Fibroblast of mammary gland (primary cell): ENCODE results near the gene ARHGAP35.
A peak's percentile ranks its signal among the peaks of the same experiment; 100 is the strongest.
"Not testable (repeated sequence)": the region's sequence is repeated elsewhere in the genome, so short reads cannot be mapped to it uniquely, and the experiment has no call there.

Experiments used
- DNase-seq: peaks from one replicate; pipeline ENCODE4 v3.0.0-alpha.2; 2010; ENCODE audit warnings: low read depth
- H3K4me3 ChIP-seq: 2 replicates; pipeline ENCODE4 v1.5.1; 2011; ENCODE audit warnings: low read depth, mild to moderate bottlenecking, low read length, moderate library complexity; ENCODE audit not compliant: control insufficient read depth
- TF ChIP-seq, protein P1 (sequence below): conservative IDR thresholded peaks from 2 replicates; pipeline ENCODE4 v1.5.1; 2011; ENCODE audit warnings: low read depth, low read length, inconsistent platforms; ENCODE audit not compliant: control insufficient read depth, insufficient read depth

Gene ARHGAP35

DNA sequence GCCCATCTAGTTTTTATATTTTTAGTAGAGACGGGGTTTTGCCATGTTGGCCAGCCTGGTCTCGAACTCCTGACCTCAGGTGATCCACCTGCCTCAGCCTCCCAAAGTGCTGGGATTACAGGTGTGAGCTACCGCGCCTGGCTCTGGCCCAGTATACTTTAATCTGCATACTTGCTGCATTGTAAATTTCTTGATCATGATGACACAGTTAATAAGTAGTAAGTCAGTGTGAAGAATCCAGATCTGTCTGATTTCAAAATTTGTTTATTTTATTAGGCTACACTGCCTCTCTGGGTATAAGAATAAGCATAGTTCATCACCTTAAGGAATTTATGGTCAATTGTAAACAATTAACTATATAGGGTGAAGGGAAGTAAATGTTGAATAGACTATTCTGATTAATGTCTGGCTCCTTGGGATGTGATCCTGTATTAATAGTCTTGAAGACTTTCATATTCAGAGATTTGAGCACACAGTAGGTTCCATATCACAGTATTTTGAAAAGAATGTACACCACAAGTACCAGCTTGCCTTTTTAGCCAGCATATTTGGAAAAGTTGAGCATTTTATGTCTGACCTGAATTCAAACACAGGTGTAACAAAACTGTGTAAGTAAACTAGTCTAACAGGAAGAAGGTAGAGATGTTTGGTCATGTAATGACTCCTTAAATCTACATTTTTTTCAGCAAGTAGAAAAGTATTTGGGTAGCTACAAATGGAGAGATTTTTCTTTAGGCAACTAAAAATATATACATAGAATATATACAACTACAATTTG lies 7.4 kb downstream of the ARHGAP35 start:
- TF ChIP-seq, protein P1, sequence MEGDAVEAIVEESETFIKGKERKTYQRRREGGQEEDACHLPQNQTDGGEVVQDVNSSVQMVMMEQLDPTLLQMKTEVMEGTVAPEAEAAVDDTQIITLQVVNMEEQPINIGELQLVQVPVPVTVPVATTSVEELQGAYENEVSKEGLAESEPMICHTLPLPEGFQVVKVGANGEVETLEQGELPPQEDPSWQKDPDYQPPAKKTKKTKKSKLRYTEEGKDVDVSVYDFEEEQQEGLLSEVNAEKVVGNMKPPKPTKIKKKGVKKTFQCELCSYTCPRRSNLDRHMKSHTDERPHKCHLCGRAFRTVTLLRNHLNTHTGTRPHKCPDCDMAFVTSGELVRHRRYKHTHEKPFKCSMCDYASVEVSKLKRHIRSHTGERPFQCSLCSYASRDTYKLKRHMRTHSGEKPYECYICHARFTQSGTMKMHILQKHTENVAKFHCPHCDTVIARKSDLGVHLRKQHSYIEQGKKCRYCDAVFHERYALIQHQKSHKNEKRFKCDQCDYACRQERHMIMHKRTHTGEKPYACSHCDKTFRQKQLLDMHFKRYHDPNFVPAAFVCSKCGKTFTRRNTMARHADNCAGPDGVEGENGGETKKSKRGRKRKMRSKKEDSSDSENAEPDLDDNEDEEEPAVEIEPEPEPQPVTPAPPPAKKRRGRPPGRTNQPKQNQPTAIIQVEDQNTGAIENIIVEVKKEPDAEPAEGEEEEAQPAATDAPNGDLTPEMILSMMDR = no peak
- H3K4me3 ChIP-seq = no peak overlapping the region
- DNase-seq = no peak

DNA sequence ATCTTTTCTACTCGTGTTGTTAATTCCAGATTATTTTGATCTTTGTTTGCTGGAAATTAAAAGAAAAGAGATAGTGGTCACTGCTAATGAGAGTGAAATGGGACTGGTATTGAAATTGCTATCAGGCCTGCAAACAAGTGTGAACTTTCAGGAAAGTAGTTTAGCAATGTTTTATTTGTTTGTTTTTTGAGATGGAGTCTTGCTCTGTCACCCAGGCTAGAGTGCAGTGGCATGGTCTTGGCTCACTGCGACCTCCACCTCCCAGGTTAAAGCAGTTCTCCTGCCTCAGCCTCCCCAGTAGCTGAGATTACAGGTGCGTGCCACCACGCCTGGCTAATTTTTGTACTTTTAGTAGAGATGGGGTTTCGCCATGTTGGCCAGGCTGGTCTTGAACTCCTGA lies 10.4 kb downstream of the ARHGAP35 start:
- DNase-seq, H3K4me3 ChIP-seq: not testable (repeated sequence)

- no peak for DNase-seq
- H3K4me3 ChIP-seq = no peak overlapping the region
- TF ChIP-seq, protein P1 = no peak
Measured at GRCh38 chr19:46872967-46873366, 12.2 kb downstream of the ARHGAP35 start.

GRCh38 chr19:46875234-46875633 lies 14.4 kb downstream of the ARHGAP35 start:
- no peak for DNase-seq
- TF ChIP-seq, protein P1 = no peak
- H3K4me3 ChIP-seq = no peak overlapping the region

DNA sequence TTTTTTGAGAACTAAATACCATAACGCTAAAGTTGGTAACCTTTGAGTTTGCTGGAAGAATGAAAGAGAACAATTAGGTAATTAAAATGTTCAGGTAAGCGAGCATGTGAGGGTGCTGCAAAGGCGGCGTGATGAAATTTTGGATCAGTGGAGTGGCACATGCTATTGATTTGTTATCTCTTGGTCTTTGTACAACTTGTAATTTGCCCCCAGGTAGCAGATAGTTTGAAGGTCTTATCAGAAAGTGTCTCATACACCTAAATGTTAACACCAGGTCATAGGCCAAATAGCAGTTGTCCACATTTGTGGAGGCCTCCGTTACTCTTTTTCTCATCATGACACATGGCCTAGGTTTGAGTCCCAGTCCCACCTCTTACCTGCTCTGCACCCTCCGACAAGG lies 14.9 kb downstream of the ARHGAP35 start:
- DNase-seq = no peak
- TF ChIP-seq, protein P1 = no peak
- H3K4me3 ChIP-seq = no peak overlapping the region

DNA sequence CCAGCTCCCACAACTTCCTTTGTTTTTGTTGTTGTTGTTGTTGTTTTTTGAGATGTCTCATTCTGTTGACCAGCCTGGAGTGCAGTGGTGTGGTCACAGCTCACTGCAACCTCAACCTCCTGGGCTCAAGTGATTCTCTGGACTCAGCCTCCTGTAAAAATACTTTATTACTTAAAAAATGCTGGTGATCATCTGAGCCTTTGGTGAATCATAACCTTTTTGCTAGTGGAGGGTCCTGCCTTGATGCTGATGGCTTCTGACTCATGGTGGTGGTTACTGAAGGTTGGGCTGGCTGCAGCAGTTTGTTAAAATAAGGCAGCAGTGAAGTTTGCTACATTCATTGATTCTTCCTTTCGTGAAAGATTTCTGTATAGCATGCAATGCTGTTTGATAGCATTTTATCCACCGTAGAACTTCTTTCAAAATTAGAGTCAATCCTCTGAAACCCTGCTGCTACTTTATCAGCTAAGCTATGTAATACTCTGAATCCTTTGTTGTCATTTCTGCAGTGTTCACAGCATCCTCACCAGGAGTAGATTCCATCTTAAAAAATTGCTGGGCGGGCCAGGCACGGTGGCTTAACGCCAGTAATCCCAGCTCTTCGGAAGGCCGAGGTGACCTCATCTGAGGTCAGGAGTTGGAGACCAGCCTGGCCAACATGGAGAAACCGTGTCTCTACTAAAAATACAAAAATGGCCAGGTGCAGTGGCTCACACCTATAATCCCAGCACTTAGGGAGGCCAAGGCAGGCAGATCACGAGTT lies 18.0 kb downstream of the ARHGAP35 start:
- TF ChIP-seq, protein P1 = no peak
- H3K4me3 ChIP-seq = no peak overlapping the region
- peak; percentile 93 for DNase-seq

DNA sequence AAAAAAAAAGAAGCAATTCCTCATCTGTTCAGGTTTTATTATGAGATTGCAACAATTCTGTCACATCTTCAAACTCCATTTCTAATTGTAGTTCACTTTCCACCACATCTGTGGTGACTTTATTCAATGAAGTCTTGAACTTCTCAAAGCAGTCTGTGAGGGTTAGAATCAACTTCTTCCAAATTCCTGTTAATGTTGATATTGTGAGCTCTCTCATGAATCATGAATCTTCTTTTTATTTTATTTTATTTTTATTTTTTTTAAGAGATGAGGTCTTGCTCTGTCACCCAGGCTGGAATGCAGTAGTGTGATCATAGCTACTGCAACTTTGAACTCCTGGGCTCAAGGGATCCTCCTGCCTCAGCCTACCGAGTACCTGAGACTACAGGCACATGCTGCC lies 19.6 kb downstream of the ARHGAP35 start:
- TF ChIP-seq, protein P1 = no peak
- DNase-seq = no peak
- no peak overlapping the region for H3K4me3 ChIP-seq
